ENCODE data around the gene RSAD2.

Gene RSAD2

GRCh38 chr2:6908291-6908690 is 30.7 kb downstream of the RSAD2 start:
- DNase-seq, result no peak

- DNase-seq, result peak in 1 of 3 donors; percentile 15
Measured at GRCh38 chr2:6909431-6910385, 32.1 kb downstream of the RSAD2 start.

GRCh38 chr2:6911721-6912120 is 34.1 kb downstream of the RSAD2 start:
- no peak for DNase-seq

DNA sequence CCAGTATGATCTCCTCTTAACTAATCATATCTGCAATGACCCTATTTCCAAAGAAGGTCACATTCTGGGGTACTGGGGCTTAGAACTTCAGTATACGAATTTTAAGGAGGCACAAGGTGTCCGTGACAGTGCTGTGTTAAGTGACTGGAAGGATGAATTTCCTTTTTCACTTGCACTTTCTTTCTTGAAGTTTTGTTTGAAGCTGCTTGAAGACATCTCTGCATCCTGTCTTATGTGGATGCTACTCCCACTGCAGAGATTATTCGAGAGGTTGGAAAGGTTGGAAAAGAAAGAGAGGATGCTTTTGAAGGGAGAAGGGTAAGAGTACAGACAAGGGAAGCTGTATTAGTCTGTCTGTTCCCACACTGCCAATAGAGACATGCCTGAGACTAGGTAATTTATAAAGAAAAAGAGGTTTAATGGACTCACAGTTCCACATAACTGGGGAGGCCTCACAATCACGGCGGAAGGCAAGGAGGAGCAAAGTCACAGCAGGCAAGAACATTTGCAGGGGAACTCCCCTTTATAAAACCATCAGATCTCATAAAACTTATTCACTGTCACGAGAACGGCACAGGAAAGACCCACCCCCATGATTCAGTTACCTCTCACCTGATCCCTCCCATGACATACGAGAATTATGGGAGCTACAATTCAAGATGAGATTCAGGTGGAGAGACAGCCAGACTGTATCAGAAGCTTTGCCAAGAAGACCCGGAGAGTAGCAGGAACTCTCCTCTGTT is 36.0 kb downstream of the RSAD2 start:
- DNase-seq, result no peak

- DNase-seq, result peak; percentile 44 to 72 (median 61)
Measured at GRCh38 chr2:6914828-6915227, 37.3 kb downstream of the RSAD2 start.

DNA sequence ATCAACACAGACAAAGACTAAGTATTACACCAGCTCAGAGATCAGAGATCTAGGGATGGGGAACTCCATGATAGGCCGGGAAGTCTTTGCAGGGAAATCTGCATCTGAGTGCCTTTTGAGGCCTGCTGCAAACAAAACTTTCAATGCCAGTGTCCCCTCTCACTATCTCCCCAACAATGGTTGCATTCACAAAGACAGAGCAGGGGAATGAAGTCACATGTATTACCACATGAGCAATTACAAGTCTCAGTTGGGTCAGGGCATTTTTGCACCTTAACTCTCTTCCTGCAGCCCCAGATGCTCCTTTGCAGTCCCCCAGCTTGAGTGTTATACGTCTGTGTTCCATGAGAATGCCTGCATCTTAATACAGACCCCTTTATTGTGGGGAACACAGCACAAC is 37.8 kb downstream of the RSAD2 start:
- no peak for DNase-seq

DNA sequence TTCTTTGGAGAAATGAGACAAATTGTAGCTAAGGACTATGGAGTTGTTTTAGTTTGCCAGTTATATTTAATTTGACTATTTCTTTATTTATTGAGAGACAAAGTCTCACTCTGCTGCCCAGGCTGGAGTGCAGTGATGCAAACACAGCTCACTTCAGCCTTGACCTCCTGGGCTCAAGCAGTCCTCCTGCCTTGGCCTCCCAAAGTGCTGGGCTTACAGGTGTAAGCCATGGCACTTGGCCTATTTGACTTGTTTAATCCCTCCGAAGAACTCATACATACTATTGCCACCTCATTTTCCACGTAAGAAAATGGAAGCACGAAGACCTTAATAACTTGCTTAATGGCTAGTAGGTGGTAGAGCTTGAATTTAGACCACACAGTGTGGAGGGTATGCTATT is 38.6 kb downstream of the RSAD2 start:
- DNase-seq, result no peak

GRCh38 chr2:6916736-6917070 is 39.1 kb downstream of the RSAD2 start:
- DNase-seq, result no peak

DNA sequence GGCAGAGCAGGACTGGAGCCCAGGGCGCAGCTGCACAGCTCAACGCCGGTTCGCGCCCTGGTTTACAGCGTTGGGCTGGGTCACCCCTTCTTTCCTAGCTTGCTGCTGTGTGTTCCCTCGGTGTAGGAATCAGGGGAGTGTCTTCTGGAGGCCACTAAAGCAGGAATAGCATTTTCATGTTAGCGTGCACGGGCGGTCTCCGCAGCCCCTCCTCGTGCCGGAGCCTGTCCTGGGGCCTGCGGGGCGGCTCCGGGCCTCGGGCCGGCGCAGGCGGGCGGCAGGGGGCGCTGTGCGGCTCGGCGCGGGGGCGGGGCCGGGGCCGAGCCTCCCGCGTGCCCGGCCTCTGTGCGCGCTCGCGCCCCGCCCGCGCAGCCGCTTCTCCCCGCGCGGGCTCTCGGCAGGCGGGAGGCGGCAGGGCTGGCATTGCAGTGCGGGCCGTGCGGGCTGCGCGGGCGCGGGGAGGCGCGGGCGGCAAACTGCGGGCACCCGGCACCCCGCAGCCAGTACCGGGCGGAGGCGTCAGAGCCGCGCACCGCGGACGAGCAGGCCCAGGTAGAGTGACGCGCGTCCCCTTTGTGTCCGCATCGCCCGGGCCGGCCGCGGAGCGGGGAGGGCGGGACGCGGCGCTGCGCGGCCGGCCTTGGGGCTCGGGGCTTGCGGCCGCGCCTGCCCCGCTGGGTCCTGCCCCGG is 39.6 kb downstream of the RSAD2 start, which contains the start of gene RNF144A:
Gene RNF144A, plus strand, starts transcription at position 342 of the 690 bp plus-strand sequence. CDS start 79,515 bp downstream, outside the sequence.
- DNase-seq, result peak; percentile 79 to 94 (median 90)

GRCh38 chr2:6917761-6918421 is 40.3 kb downstream of the RSAD2 start:
- peak in 1 of 3 donors; percentile 44 for DNase-seq

DNA sequence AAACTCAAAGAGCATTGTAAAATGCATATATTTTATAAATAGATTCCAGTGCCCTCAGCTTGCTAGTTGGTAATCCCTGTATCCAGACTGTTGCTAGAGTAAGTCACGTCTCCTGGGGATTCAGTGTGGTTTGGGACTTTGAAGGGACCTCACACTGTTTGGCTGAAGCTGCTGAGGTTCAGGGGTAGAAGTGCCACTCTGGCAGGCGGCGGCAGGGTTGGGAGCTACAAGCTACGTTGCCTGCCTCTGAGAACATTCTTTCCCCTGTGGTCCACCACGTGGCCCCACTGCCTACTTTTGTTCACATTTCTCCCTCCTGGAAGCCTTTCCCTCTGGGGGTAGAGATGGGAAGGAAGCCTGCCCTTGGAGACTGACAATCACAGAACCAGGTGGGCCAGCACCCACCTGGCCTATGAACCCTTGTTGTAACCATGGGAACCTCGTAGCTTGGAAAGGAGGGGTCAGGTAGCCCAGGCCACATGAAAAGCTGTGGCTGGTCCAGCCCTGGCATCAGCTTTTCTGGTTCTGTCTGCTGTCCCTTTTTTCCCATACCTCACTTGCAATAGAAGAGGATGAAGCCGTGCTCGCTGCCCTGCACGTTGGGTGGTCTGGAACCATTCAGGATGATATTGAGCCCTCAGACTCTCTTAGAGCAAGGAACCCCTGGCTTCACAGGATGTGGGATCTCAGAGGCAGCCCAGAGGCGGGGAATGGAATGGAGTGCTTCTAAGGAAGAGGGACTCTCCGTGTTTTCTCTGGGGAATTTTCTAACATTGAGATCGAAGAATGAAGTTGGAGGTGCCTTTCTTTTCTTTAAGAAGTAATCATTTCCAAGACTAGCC is 42.5 kb downstream of the RSAD2 start:
- no peak for DNase-seq

DNA sequence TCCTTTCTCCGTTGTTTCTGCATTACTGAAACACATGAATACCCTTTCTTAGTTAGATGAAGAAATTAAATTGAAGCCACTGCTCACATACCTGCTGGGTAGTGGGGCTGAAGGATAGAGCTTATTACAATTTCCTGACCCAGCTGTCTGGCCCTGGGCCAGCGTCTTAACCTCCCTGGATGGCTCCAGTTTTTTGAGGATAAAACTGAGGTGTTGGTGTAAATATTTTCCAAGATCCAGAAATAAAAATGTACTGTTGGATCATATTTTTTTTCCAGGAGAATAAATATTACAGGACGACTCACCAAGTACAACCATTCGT is 43.1 kb downstream of the RSAD2 start:
- no peak for DNase-seq

- no peak for DNase-seq
Measured at GRCh38 chr2:6921321-6921922, 43.8 kb downstream of the RSAD2 start.

DNA sequence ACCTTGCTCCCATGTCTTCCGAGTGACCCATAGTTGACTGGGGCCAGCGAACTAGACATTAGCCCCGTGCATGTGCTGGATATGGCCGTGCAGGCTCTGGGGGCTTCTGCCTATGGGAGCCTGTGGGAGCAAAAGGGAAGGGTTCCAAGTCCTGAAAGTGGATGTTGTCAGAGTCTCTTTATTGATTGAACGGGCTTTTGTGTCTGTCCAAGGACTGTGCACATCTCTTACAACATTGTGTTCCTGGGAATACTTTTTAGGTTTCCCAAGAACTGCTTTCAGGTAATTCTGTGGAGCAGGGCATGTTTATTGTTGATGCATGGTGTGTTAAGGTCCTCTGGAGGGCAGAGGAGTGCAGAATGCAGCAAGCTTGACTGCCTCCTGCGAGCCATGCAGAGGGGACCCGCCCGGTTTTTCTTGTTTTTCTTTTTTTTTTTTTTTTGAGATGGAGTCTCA is 44.7 kb downstream of the RSAD2 start:
- DNase-seq, result no peak

- no peak for DNase-seq
Measured at GRCh38 chr2:6923319-6923718, 45.7 kb downstream of the RSAD2 start.

DNA sequence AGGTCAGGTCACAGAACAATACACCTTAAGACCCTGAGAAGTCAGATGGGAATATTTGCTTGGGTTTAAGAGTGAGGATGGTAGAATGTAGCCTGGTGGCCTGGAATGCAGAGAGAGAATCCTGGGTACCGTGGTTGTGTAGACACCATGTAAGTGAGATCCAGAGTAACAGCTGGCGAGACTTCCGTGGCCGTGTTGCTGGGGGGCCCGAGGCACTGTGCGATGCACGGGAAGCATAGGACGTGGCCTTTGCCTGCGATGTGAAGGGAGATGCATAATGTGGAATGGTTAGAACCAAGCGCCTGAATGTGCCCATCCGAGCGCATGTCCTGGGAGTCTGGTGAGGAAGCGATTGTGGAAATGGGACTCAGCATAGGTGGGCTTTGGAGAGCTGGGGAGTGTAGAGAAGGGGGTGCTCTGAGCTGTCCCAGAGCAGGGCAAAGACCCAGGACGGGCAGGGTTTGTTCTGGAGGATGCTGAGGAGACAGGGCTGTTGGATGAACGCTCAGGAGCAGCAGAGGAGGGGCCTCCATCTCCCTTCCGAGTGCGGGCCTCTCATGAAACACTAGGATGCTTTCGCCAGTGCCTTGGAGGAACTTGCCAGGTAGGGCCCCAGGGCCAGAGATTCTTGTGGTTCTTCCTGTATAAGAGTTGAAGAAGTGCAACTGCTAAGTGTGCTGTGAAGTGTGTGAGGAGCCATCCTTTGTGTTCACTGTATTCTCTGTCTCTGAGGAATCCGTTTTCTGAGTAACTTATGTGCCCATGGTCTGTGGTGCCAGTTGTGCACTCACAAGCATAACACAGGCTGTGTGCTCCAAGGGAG is 46.7 kb downstream of the RSAD2 start:
- DNase-seq, result no peak

DNA sequence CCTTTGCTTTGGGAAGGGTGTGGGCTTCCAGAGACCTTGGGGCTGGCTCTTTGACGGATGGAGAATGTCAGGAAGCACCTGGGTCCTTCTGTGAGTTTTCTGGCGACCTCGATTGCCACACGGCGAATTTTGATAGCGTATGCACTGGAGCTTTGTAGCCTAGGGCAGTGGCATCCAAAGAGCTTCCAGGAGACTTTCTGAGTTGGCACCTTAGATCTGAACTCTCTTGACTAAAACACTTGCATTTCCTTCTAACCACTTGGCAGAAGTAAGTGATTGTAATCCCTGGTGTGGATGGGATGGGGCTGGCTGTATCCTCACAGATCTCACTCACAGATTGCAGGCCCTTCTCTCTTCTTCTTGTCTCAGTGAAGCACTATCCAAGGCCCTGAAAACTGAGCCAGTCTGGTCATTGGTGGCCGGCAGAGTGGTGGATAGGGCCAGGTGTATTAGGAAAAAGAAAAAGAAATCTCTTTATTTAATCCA is 47.4 kb downstream of the RSAD2 start:
- no peak for DNase-seq

DNA sequence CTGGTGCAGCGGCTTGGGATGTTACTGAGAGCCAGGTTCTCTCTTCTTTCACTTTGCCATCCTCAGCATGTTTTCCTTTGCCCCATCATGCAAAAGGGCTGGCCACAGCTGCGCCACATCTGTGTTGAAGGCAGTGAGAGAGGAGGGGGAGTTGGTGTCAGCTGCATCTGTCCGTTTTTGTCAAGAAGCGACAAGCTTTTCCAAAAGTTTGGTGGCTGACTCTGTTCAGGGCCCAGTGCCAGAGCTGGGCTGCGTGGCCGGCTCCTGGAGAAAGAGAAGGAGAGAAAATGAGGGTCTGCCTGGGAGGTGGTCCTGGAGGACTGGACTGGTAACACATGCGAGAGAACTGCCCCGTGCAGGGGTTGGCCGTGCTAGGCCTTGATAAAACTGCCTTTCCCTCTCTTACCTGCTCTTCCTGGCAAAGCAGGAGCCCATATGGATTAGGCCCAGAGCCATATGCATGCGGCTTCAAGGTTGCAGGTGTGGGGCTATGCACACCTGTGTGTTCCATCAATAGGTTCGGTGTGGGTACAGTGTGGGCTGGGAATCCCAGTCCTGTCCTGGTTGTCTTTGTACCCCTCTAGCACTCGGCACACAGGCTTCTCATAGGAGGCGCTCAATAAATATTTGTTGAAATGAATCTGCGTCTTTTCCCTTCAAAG is 48.6 kb downstream of the RSAD2 start:
- no peak for DNase-seq

- DNase-seq, result no peak
Measured at GRCh38 chr2:6927186-6927585, 49.6 kb downstream of the RSAD2 start.

- DNase-seq, result no peak
Measured at GRCh38 chr2:6927753-6928152, 50.2 kb downstream of the RSAD2 start.

Data from suppressor macrophage treated with lipopolysaccharide for 1 hour (primary cell).